ENCODE results near the gene INHBE.

Gene INHBE

DNA sequence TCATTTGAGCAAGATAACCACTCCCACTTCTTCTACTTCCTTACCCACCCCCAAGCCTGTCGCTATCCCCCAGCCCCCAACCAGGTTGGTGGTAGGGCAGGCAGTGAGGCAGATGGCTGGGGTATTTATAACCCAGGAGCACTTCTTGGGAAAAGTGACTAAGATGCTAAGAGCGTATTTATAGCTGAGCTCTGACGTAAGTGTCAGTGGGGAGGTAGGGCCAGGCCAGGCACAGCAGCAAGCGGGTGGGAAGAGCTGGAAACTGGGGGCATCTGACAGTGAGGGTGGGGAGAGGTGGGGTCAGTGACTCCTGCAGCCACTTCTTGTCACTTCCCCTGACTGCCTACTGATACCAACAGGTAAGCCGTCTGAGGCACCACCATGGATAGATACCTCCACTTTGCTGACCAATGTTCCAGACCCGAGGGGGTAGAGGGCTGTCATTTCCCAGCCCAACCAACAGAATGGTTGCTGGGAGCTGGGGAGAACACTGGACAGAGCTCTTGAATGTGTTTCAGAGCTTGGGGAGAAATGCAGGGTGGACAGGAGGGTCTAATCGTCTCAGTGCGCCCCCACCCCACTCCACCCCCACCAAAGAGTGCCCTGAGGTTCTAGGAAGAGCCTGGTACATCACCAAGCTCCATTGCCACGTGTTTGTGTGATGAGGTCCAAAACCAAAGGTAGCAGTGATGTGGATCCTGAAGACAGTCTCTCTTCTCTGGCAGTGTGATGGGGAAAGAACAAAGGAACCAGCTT lies 2.7 kb upstream of the INHBE start:
- Histone ChIP-seq H3K27me3 (ENCODE audit: control insufficient read depth in 1 of 2, insufficient read depth in 2 of 2, low read length in 2 of 2) (peaks cover 0 to 2% of the 10 kb centered on the region in 2 donors), H3K36me3 (ENCODE audit: control insufficient read depth in 1 of 2, insufficient read depth in 2 of 2, low read length in 2 of 2) (no peaks in the 10 kb centered on the region), H3K27ac (ENCODE audit: low read depth, low read length) (no peak overlapping the region), H3K4me1 (ENCODE audit: control insufficient read depth in 1 of 2, insufficient read depth in 2 of 2, low read length in 2 of 2) (peaks cover 7 to 10% of the 10 kb centered on the region in 2 donors), H3K9me3 (ENCODE audit: control insufficient read depth in 1 of 2, low read length in 2 of 2) (no peaks in the 10 kb centered on the region), H3K9ac (ENCODE audit: low read depth in 1 of 2, low read length in 2 of 2) (no peak overlapping the region), H3K4me3 (ENCODE audit: low read depth in 1 of 2, low read length in 2 of 2) (no peak overlapping the region)

DNA sequence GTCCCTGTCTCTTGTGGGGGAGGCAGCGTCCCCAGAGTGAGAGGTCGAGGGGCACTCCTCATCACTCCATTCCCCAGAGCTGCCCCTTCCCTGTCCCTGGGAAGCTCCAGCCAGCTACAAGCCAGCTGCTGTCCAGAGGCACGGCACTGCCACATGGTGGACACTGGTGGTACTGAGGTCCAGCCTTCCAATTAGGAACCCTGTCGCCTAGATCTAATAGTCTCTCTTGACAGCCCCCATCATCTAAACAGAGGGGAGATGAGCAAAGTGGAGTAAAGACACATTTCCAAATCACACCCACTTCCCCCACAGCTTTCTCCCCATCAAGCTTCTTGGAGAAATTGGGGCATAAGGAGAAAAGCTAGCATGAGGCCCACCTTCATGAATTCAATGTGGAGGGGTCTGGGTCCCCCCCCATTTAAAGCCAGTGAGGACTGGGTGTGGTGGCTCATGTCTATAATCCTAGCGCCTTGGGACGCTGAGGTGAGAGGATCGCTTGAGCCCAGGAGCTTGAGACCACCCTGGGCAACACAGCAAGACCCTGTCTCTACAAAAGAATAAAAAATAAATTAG lies 2.1 kb upstream of the INHBE start:
- H3K4me1 ChIP-seq (ENCODE audit: control insufficient read depth in 1 of 2, insufficient read depth in 2 of 2, low read length in 2 of 2), result peaks cover 7 to 10% of the 10 kb centered on the region in 2 donors
- H3K9me3 ChIP-seq (ENCODE audit: control insufficient read depth in 1 of 2, low read length in 2 of 2), result no peaks in the 10 kb centered on the region
- H3K36me3 ChIP-seq (ENCODE audit: control insufficient read depth in 1 of 2, insufficient read depth in 2 of 2, low read length in 2 of 2), result no peaks in the 10 kb centered on the region
- no peak overlapping the region for H3K9ac ChIP-seq (ENCODE audit: low read depth in 1 of 2, low read length in 2 of 2)
- H3K4me3 ChIP-seq (ENCODE audit: low read depth in 1 of 2, low read length in 2 of 2), result no peak overlapping the region
- peaks cover 0 to 2% of the 10 kb centered on the region in 2 donors for H3K27me3 ChIP-seq (ENCODE audit: control insufficient read depth in 1 of 2, insufficient read depth in 2 of 2, low read length in 2 of 2)
- no peak overlapping the region for H3K27ac ChIP-seq (ENCODE audit: low read depth, low read length)

DNA sequence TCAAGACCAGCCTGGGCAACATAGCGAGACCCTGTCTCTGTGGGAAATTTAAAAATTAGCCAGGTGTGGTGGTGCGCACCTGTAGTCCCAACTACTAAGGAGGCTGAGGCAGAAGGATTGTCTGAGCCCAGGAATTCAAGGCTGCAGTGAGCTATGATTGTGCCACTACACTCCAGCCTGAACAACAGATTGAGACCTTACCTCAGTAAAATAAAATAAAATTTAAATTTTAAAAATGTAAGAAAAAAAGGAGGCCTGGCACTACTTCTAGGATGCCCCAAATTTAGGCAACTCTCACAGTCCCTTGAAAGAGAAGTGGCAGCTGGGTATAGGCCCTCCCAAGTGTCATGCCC lies 918 bp upstream of the INHBE start:
- Histone ChIP-seq H3K9me3 (ENCODE audit: control insufficient read depth in 1 of 2, low read length in 2 of 2) (no peaks in the 10 kb centered on the region), H3K27ac (ENCODE audit: low read depth, low read length) (no peak overlapping the region), H3K9ac (ENCODE audit: low read depth in 1 of 2, low read length in 2 of 2) (no peak overlapping the region), H3K27me3 (ENCODE audit: control insufficient read depth in 1 of 2, insufficient read depth in 2 of 2, low read length in 2 of 2) (peaks cover 0 to 2% of the 10 kb centered on the region in 2 donors), H3K4me3 (ENCODE audit: low read depth in 1 of 2, low read length in 2 of 2) (no peak overlapping the region), H3K4me1 (ENCODE audit: control insufficient read depth in 1 of 2, insufficient read depth in 2 of 2, low read length in 2 of 2) (peaks cover 12 to 17% of the 10 kb centered on the region in 2 donors), H3K36me3 (ENCODE audit: control insufficient read depth in 1 of 2, insufficient read depth in 2 of 2, low read length in 2 of 2) (no peaks in the 10 kb centered on the region)

DNA sequence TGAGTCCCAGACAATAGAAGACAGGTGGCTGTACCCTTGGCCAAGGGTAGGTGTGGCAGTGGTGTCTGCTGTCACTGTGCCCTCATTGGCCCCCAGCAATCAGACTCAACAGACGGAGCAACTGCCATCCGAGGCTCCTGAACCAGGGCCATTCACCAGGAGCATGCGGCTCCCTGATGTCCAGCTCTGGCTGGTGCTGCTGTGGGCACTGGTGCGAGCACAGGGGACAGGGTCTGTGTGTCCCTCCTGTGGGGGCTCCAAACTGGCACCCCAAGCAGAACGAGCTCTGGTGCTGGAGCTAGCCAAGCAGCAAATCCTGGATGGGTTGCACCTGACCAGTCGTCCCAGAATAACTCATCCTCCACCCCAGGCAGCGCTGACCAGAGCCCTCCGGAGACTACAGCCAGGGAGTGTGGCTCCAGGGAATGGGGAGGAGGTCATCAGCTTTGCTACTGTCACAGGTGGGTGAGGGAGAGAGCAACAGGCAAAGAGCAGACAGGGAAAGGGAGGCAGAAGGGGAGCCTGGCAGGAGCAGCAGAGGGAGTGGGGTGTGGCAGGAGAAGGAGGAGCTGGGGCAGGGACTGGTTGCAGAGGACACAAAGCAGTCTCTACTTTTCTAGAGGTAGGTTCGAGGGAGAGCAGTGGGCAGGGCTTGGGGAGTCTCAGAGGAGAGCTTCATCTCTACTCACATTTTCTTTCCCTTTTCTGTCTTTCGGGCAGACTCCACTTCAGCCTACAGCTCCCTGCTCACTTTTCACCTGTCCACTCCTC lies 452 bp downstream of the INHBE start:
- peak overlapping the region; percentile 17 to 46 for H3K4me3 ChIP-seq (ENCODE audit: low read depth in 1 of 2, low read length in 2 of 2)
- H3K36me3 ChIP-seq (ENCODE audit: control insufficient read depth in 1 of 2, insufficient read depth in 2 of 2, low read length in 2 of 2), result no peaks in the 10 kb centered on the region
- H3K9ac ChIP-seq (ENCODE audit: low read depth in 1 of 2, low read length in 2 of 2), result peak overlapping the region in 1 of 2 donors; percentile 26
- H3K27me3 ChIP-seq (ENCODE audit: control insufficient read depth in 1 of 2, insufficient read depth in 2 of 2, low read length in 2 of 2), result peaks cover 0 to 4% of the 10 kb centered on the region in 2 donors
- peaks cover 12 to 23% of the 10 kb centered on the region in 2 donors for H3K4me1 ChIP-seq (ENCODE audit: control insufficient read depth in 1 of 2, insufficient read depth in 2 of 2, low read length in 2 of 2)
- no peak overlapping the region for H3K27ac ChIP-seq (ENCODE audit: low read depth, low read length)
- H3K9me3 ChIP-seq (ENCODE audit: control insufficient read depth in 1 of 2, low read length in 2 of 2), result no peaks in the 10 kb centered on the region

DNA sequence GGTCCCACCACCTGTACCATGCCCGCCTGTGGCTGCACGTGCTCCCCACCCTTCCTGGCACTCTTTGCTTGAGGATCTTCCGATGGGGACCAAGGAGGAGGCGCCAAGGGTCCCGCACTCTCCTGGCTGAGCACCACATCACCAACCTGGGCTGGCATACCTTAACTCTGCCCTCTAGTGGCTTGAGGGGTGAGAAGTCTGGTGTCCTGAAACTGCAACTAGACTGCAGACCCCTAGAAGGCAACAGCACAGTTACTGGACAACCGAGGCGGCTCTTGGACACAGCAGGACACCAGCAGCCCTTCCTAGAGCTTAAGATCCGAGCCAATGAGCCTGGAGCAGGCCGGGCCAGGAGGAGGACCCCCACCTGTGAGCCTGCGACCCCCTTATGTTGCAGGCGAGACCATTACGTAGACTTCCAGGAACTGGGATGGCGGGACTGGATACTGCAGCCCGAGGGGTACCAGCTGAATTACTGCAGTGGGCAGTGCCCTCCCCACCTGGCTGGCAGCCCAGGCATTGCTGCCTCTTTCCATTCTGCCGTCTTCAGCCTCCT lies 1.1 kb downstream of the INHBE start:
- H3K9ac ChIP-seq (ENCODE audit: low read depth in 1 of 2, low read length in 2 of 2), result peak overlapping the region in 1 of 2 donors; percentile 26
- no peaks in the 10 kb centered on the region for H3K36me3 ChIP-seq (ENCODE audit: control insufficient read depth in 1 of 2, insufficient read depth in 2 of 2, low read length in 2 of 2)
- peak overlapping the region; percentile 17 to 46 for H3K4me3 ChIP-seq (ENCODE audit: low read depth in 1 of 2, low read length in 2 of 2)
- peaks cover 17 to 30% of the 10 kb centered on the region in 2 donors for H3K4me1 ChIP-seq (ENCODE audit: control insufficient read depth in 1 of 2, insufficient read depth in 2 of 2, low read length in 2 of 2)
- peaks cover 5 to 11% of the 10 kb centered on the region in 2 donors for H3K27me3 ChIP-seq (ENCODE audit: control insufficient read depth in 1 of 2, insufficient read depth in 2 of 2, low read length in 2 of 2)
- H3K27ac ChIP-seq (ENCODE audit: low read depth, low read length), result no peak overlapping the region
- H3K9me3 ChIP-seq (ENCODE audit: control insufficient read depth in 1 of 2, low read length in 2 of 2), result no peaks in the 10 kb centered on the region

DNA sequence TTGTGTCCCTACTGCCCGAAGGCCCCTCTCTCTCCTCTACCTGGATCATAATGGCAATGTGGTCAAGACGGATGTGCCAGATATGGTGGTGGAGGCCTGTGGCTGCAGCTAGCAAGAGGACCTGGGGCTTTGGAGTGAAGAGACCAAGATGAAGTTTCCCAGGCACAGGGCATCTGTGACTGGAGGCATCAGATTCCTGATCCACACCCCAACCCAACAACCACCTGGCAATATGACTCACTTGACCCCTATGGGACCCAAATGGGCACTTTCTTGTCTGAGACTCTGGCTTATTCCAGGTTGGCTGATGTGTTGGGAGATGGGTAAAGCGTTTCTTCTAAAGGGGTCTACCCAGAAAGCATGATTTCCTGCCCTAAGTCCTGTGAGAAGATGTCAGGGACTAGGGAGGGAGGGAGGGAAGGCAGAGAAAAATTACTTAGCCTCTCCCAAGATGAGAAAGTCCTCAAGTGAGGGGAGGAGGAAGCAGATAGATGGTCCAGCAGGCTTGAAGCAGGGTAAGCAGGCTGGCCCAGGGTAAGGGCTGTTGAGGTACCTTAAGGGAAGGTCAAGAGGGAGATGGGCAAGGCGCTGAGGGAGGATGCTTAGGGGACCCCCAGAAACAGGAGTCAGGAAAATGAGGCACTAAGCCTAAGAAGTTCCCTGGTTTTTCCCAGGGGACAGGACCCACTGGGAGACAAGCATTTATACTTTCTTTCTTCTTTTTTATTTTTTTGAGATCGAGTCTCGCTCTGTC lies 1.8 kb downstream of the INHBE start:
- Histone ChIP-seq H3K4me3 (ENCODE audit: low read depth in 1 of 2, low read length in 2 of 2) (no peak overlapping the region), H3K27me3 (ENCODE audit: control insufficient read depth in 1 of 2, insufficient read depth in 2 of 2, low read length in 2 of 2) (peaks cover 5 to 13% of the 10 kb centered on the region in 2 donors), H3K9ac (ENCODE audit: low read depth in 1 of 2, low read length in 2 of 2) (no peak overlapping the region), H3K27ac (ENCODE audit: low read depth, low read length) (no peak overlapping the region), H3K4me1 (ENCODE audit: control insufficient read depth in 1 of 2, insufficient read depth in 2 of 2, low read length in 2 of 2) (peaks cover 19 to 34% of the 10 kb centered on the region in 2 donors), H3K36me3 (ENCODE audit: control insufficient read depth in 1 of 2, insufficient read depth in 2 of 2, low read length in 2 of 2) (no peaks in the 10 kb centered on the region), H3K9me3 (ENCODE audit: control insufficient read depth in 1 of 2, low read length in 2 of 2) (no peaks in the 10 kb centered on the region)

DNA sequence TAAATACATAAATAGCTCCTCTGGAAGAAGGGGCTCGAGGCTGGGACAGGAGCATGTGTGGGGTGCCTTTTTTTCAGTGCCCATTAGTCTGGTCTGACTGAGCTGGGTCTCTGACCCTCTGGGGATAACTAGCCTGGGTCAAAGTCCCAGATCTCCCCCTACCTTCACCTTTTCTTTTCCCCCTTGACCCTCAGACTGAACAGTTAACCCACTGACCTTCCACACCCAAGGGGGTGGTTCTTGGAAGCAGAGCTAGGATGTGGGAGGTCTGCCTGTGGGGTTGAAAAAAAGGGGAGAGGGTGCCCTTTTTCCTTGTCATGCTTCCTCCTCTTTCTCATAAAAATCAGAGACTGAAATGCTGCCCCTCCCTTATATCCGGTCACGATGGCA lies 3.6 kb downstream of the INHBE start:
- peak overlapping the region; percentile 23 for H3K27ac ChIP-seq (ENCODE audit: low read depth, low read length)
- no peaks in the 10 kb centered on the region for H3K36me3 ChIP-seq (ENCODE audit: control insufficient read depth in 1 of 2, insufficient read depth in 2 of 2, low read length in 2 of 2)
- H3K27me3 ChIP-seq (ENCODE audit: control insufficient read depth in 1 of 2, insufficient read depth in 2 of 2, low read length in 2 of 2), result peaks cover 5 to 13% of the 10 kb centered on the region in 2 donors
- peak overlapping the region; percentile 93 to 96 for H3K4me3 ChIP-seq (ENCODE audit: low read depth in 1 of 2, low read length in 2 of 2)
- H3K9ac ChIP-seq (ENCODE audit: low read depth in 1 of 2, low read length in 2 of 2), result peak overlapping the region; percentile 71 to 91
- peaks cover 19 to 36% of the 10 kb centered on the region in 2 donors for H3K4me1 ChIP-seq (ENCODE audit: control insufficient read depth in 1 of 2, insufficient read depth in 2 of 2, low read length in 2 of 2)
- no peaks in the 10 kb centered on the region for H3K9me3 ChIP-seq (ENCODE audit: control insufficient read depth in 1 of 2, low read length in 2 of 2)

DNA sequence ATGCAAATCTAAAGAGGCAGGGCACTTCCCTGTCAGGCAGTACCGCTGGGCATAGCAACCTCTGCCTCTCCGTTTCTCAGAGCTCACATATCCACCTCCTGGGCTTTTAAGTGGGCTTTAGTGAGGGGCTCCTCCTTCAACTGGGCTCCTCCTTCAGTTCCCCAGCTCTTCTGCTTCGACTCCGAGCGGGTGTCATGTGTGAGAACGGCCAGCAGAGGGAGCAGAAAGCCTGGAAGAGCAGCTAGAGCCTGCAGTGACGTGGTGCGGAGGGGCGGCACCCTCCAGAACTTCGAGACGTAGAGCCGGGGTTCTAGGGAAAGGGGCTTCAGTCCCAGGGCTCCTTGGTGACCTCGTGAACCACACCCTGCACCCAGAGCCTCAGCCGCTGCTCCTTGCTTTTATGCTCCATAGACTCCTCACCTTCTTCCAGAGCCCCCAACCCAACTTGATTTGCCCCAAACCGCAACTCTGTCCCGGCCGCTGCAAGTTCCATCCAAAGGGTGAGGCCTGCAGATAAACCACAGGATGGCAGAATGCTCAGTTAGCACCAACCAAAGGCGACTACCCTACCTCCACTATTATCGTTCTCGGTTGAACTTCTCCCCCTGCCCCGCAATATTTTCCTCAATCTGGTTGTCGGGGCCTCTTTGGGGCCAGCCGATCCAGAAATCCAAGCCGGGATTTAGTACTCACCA lies 4.1 kb downstream of the INHBE start:
- peaks cover 5 to 13% of the 10 kb centered on the region in 2 donors for H3K27me3 ChIP-seq (ENCODE audit: control insufficient read depth in 1 of 2, insufficient read depth in 2 of 2, low read length in 2 of 2)
- peaks cover 19 to 40% of the 10 kb centered on the region in 2 donors for H3K4me1 ChIP-seq (ENCODE audit: control insufficient read depth in 1 of 2, insufficient read depth in 2 of 2, low read length in 2 of 2)
- H3K36me3 ChIP-seq (ENCODE audit: control insufficient read depth in 1 of 2, insufficient read depth in 2 of 2, low read length in 2 of 2), result no peaks in the 10 kb centered on the region
- H3K27ac ChIP-seq (ENCODE audit: low read depth, low read length), result peak overlapping the region; percentile 30
- H3K4me3 ChIP-seq (ENCODE audit: low read depth in 1 of 2, low read length in 2 of 2), result peak overlapping the region; percentile 93 to 96
- H3K9me3 ChIP-seq (ENCODE audit: control insufficient read depth in 1 of 2, low read length in 2 of 2), result no peaks in the 10 kb centered on the region
- H3K9ac ChIP-seq (ENCODE audit: low read depth in 1 of 2, low read length in 2 of 2), result peak overlapping the region; percentile 71 to 91

DNA sequence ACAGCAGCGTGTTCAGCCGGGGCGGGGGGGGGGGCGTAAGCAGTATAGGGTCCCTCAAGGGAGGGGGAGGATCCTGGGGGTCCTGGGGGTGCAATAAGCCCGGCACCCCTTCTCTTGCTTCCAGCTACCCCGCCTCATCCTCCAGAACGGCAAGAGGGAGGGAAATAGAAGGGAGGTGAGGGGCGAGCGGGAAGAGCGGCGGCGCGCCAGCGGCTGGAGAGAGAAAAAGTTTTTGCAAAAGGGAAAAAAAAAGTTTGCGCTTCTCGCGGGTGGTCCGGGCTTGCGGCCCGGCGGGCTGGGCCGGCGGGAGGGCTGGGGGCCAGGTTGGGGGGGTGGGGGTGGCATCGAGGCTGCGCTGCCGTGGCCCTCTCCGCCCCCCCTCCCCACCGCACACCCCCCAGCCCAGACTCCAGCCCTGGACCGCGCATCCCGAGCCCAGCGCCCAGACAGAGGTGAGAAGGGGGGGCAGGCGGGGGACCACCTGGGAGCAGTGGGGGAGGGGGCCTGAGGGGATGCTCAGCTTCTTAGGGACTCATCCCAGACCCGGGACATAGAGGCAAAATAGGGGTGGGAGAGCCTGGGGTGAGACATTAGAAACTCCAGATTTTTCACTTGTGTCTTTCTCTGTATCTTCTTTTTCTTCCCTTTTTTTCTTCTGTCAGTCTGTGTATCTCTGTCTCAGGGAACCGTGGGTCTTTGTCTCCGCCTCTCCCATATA lies 4.8 kb downstream of the INHBE start, which contains the start of gene GLI1:
GLI1 (plus strand) TSS at position 36 of the 718 bp plus-strand sequence. CDS start 3,907 bp downstream, outside the sequence.
- H3K27ac ChIP-seq (ENCODE audit: low read depth, low read length), result peak within 1 kb of the TSS; percentile 30
- H3K27me3 ChIP-seq (ENCODE audit: control insufficient read depth in 1 of 2, insufficient read depth in 2 of 2, low read length in 2 of 2), result peaks cover 5 to 13% of the 10 kb centered on the region in 2 donors
- H3K9ac ChIP-seq (ENCODE audit: low read depth in 1 of 2, low read length in 2 of 2), result peak within 1 kb of the TSS; percentile 71 to 91
- no peaks in the 10 kb centered on the region for H3K36me3 ChIP-seq (ENCODE audit: control insufficient read depth in 1 of 2, insufficient read depth in 2 of 2, low read length in 2 of 2)
- peak within 1 kb of the TSS; percentile 93 to 96 for H3K4me3 ChIP-seq (ENCODE audit: low read depth in 1 of 2, low read length in 2 of 2)
- H3K4me1 ChIP-seq (ENCODE audit: control insufficient read depth in 1 of 2, insufficient read depth in 2 of 2, low read length in 2 of 2), result peaks cover 19 to 40% of the 10 kb centered on the region in 2 donors
- H3K9me3 ChIP-seq (ENCODE audit: control insufficient read depth in 1 of 2, low read length in 2 of 2), result no peaks in the 10 kb centered on the region

Measured in duodenal mucosa (tissue), 2 donors.